ENCODE data around the gene MCUR1. TPM values are rescaled to one million over a fixed set of nuclear protein-coding genes. Genes with fewer than 3 reads are reported as not detected.
"Not testable (repeated sequence)": the region's sequence is repeated elsewhere in the genome, so short reads cannot be mapped to it uniquely, and the experiment has no call there.

MCUR1 gene
- total RNA-seq, 1 donor from 2014 or later = 30.7 TPM

DNA sequence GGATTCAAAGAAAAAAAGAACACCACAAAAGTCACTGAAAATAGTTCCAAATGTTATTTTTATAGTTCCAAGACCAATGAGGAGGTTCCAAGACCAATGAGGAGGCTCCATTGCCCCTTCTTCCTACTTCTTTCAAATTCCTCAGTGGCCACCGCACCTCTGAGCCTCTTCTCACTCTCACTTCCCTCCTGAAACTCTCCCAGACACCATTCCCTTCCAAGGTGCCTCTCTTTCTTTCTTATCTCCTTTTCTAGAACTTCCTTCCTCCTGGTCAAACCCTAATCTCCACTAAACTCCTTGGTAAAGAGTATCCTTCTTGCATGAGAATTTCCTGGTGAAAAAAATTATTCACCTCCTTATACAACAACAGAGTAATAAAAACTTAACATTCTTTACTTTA lies 20.4 kb upstream of the MCUR1 start:
- H3K27ac ChIP-seq (replicated peaks) = no peak overlapping the region
- DNase-seq = no peak
- intact Hi-C loops (cut with micrococcal nuclease) = no loop called here

DNA sequence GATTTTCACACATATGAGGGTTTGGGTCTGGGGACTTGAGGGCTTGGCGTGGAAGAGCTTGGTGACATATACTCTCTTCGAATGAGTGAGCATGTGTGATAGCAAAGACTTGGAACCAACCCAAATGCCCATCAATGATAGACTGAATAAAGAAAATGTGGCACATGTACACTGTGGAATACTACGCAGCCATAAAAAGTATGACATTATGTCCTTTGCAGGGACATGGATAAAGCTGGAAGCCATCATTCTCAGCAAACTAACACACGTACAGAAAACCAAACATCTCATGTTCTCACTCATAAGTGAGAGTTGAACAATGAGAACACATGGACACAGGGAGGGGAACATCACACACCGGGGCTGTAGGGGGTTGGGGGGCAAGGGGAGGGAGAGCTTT lies 19.7 kb upstream of the MCUR1 start:
- H3K4me1 ChIP-seq; H3K27me3 ChIP-seq (ENCODE audit: low read depth); H3K4me3 ChIP-seq; H3K9me3 ChIP-seq (replicated peaks); H3K36me3 ChIP-seq; DNase-seq; intact Hi-C loops (cut with micrococcal nuclease); H3K27ac ChIP-seq (replicated peaks): not testable (repeated sequence)

More for the DNA sequence above, 20.4 kb upstream of the MCUR1 start:
- Histone ChIP-seq H3K9me3 (replicated peaks) (no peaks in the 10 kb centered on the region), H3K36me3 (no peaks in the 10 kb centered on the region), H3K27me3 (ENCODE audit: low read depth) (no peaks in the 10 kb centered on the region), H3K4me3 (no peak overlapping the region), H3K4me1 (no peaks in the 10 kb centered on the region)
- TF ChIP-seq, protein P1, sequence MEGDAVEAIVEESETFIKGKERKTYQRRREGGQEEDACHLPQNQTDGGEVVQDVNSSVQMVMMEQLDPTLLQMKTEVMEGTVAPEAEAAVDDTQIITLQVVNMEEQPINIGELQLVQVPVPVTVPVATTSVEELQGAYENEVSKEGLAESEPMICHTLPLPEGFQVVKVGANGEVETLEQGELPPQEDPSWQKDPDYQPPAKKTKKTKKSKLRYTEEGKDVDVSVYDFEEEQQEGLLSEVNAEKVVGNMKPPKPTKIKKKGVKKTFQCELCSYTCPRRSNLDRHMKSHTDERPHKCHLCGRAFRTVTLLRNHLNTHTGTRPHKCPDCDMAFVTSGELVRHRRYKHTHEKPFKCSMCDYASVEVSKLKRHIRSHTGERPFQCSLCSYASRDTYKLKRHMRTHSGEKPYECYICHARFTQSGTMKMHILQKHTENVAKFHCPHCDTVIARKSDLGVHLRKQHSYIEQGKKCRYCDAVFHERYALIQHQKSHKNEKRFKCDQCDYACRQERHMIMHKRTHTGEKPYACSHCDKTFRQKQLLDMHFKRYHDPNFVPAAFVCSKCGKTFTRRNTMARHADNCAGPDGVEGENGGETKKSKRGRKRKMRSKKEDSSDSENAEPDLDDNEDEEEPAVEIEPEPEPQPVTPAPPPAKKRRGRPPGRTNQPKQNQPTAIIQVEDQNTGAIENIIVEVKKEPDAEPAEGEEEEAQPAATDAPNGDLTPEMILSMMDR (IDR thresholded peaks at IDR 0.05; ENCODE audit: borderline replicate concordance) = no peak

DNA sequence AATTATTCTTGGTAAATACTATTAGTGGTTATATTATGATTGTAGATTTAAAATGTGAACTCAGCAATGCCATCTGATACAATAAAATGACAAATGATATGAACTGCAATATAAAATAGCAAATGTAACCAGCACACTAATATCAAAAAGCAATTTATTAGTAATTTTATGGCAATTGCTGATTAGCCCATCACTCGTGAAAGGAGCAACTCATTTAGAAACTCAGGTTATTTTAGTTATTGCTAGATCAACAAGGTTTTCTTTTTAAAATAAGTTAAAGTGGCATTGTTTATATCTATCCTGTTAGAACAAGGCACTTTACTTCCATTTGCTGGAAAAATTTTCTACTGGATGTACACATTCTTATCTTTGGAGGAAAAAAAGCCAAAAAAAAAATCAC lies 18.4 kb upstream of the MCUR1 start:
- Histone ChIP-seq H3K4me3 (no peak overlapping the region), H3K27me3 (ENCODE audit: low read depth) (no peaks in the 10 kb centered on the region), H3K9me3 (replicated peaks) (peaks cover 5% of the 10 kb centered on the region), H3K27ac (replicated peaks) (no peak overlapping the region), H3K36me3 (no peaks in the 10 kb centered on the region), H3K4me1 (no peaks in the 10 kb centered on the region)
- TF ChIP-seq, protein P1 (IDR thresholded peaks at IDR 0.05; ENCODE audit: borderline replicate concordance) = no peak
- intact Hi-C loops (cut with micrococcal nuclease) = no loop called here
- no peak for DNase-seq

DNA sequence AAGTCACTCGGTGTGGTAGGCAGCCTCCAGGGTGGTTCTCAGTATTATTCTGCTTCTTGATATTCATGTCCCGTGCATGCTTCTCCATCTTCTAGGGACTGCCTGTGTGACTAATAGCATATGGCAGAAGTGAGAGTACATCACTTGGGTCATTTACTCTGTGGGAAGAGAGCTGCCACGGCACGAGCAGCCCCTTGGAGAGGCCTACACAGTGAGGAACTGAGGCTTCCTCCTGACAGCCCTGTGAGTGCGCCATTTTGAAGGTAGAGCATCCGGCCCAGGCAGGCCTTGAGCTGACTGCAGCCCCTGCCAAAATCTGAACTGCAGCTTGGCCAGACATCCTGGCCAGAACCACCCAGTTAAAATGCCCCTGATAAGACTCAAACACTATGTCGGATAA lies 17.3 kb upstream of the MCUR1 start:
- no peak for DNase-seq

DNA sequence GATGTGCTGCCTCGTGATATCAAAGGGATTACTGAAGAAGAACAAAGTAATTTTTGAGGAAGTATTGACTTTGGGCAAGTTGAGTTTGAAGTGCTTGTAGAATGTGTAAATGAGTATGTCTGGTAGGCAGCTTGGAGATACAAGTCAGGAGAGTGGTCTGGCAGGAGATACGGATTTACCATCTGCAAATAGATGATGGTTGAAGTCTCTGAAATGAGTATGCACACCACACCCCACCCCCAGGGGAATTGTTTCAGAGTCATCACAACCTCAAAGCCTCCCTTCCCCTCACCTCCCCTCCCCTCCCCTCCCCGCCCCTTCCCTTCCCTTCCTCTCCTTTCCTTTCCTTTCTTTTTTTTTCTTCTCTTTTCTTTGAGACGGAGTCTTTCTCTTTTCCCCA lies 16.4 kb upstream of the MCUR1 start:
- Histone ChIP-seq H3K27ac (replicated peaks) (no peak overlapping the region), H3K4me3 (no peak overlapping the region), H3K4me1 (no peaks in the 10 kb centered on the region), H3K9me3 (replicated peaks) (peaks cover 5% of the 10 kb centered on the region), H3K36me3 (no peaks in the 10 kb centered on the region), H3K27me3 (ENCODE audit: low read depth) (no peaks in the 10 kb centered on the region)
- intact Hi-C loops (cut with micrococcal nuclease) = no loop called here
- no peak for DNase-seq
- TF ChIP-seq, protein P1 (IDR thresholded peaks at IDR 0.05; ENCODE audit: borderline replicate concordance) = no peak

More for the DNA sequence above, 17.3 kb upstream of the MCUR1 start:
- H3K36me3 ChIP-seq = no peaks in the 10 kb centered on the region
- H3K27ac ChIP-seq (replicated peaks) = no peak overlapping the region
- no peaks in the 10 kb centered on the region for H3K27me3 ChIP-seq (ENCODE audit: low read depth)
- intact Hi-C loops (cut with micrococcal nuclease) = no loop called here
- H3K4me1 ChIP-seq = no peaks in the 10 kb centered on the region
- H3K4me3 ChIP-seq = no peak overlapping the region
- H3K9me3 ChIP-seq (replicated peaks) = peaks cover 5% of the 10 kb centered on the region
- TF ChIP-seq, protein P1 (IDR thresholded peaks at IDR 0.05; ENCODE audit: borderline replicate concordance) = no peak

DNA sequence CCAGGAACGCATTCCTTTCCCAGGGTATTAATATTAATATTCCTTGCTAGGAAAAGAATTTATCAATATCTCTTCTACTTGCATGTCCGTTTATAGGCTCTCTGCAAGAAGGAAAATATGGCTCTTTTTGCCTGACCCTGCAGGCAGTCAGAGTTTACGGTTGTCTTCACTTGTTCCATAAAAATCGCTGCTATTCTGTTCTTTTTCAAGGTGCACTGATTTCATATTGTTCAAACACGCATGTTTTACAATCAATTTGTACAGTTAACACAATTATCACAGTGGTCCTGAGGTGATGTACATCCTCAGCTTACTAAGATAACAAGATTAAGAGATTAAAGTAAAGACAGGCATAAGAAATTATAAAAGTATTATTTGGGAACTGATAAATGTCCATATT lies 15.1 kb upstream of the MCUR1 start:
- H3K9me3 ChIP-seq (replicated peaks); H3K4me1 ChIP-seq; intact Hi-C loops (cut with micrococcal nuclease); DNase-seq; H3K27me3 ChIP-seq (ENCODE audit: low read depth); H3K36me3 ChIP-seq; H3K27ac ChIP-seq (replicated peaks); H3K4me3 ChIP-seq: not testable (repeated sequence)

DNA sequence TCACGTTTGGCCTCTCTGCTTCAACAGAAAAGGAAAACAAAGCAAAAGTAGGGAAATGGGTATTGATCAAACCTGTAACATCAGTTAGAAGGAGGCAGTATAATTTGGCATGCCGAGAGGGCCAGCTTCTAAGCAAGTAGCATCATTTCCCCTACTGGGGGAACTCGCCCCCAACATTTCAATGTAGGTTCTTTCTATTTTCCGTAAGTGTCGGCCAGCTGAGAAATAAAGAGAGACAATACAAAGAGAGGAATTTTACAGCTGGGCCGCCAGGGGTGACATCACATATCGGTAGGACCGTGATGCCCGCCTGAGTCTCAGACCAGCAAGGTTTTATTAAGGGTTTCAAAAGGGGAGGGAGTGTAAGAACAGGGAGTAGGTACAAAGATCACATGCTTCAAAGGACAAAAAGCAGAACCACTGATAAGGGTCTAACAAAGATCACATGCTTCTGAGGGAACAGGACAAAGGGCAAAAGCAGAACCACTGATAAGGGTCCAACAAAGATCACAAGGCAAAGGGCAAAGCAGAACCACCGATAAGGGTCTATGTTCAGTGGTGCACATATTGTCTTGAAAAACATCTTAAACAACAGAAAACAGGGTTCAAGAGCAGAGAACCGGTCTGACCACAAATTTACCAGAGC lies 14.4 kb upstream of the MCUR1 start:
- DNase-seq; H3K9me3 ChIP-seq (replicated peaks); H3K36me3 ChIP-seq; intact Hi-C loops (cut with micrococcal nuclease); H3K27me3 ChIP-seq (ENCODE audit: low read depth); H3K27ac ChIP-seq (replicated peaks); H3K4me3 ChIP-seq; H3K4me1 ChIP-seq: not testable (repeated sequence)
